ENCODE data around the gene AURKA.
A peak's percentile ranks its signal among the peaks of the same experiment; 100 is the strongest.

Gene AURKA

GRCh38 chr20:56380375-56380774 is 11.6 kb downstream of the AURKA start:
- TF ChIP-seq CTCF (IDR thresholded peaks at IDR 0.05; ENCODE audit: insufficient read depth, low read length, missing control alignments), result no peak
- DNase-seq (ENCODE audit: low read depth, low spot score), result no peak
- ChIA-PET POLR2A (no interaction called here), CTCF (interaction anchor here (0.6 kb wide), 1 partner anchor 26 kb away, joined by 3 read pairs; no protein-coding TSS in a partner anchor)
- no peak overlapping the region for H3K4me3 ChIP-seq (ENCODE audit: low read depth, low read length)

GRCh38 chr20:56378386-56378785 is 13.6 kb downstream of the AURKA start:
- ChIA-PET CTCF (interaction anchor here (1.4 kb wide), 1 partner anchor 17 kb away, joined by 3 read pairs; no protein-coding TSS in a partner anchor), POLR2A (no interaction called here)
- no peak for TF ChIP-seq CTCF (IDR thresholded peaks at IDR 0.05; ENCODE audit: insufficient read depth, low read length, missing control alignments)
- H3K4me3 ChIP-seq (ENCODE audit: low read depth, low read length), result no peak overlapping the region
- no peak for DNase-seq (ENCODE audit: low read depth, low spot score)

GRCh38 chr20:56376331-56376730 is 15.7 kb downstream of the AURKA start:
- CTCF ChIA-PET, result interaction anchor here (1.5 kb wide), 1 partner anchor 24 kb away, joined by 4 read pairs; no protein-coding TSS in a partner anchor

GRCh38 chr20:56373942-56374341 is 18.1 kb downstream of the AURKA start:
- ChIA-PET POLR2A (interaction anchor here (0.8 to 1.1 kb wide), 2 partner anchors 11 to 66 kb away, joined by 3 to 5 read pairs; no protein-coding TSS in a partner anchor), CTCF (interaction anchor here (1.0 to 1.5 kb wide), 2 partner anchors 12 to 26 kb away, joined by 3 to 4 read pairs; no protein-coding TSS in a partner anchor)
- no peak overlapping the region for H3K4me3 ChIP-seq (ENCODE audit: low read depth, low read length)
- no peak for TF ChIP-seq CTCF (IDR thresholded peaks at IDR 0.05; ENCODE audit: insufficient read depth, low read length, missing control alignments)
- peak; percentile 95 for DNase-seq (ENCODE audit: low read depth, low spot score)

More at GRCh38 chr20:56376331-56376730, 15.7 kb downstream of the AURKA start:
- TF ChIP-seq CTCF (IDR thresholded peaks at IDR 0.05; ENCODE audit: insufficient read depth, low read length, missing control alignments), result no peak
- POLR2A ChIA-PET, result no interaction called here
- H3K4me3 ChIP-seq (ENCODE audit: low read depth, low read length), result no peak overlapping the region
- no peak for DNase-seq (ENCODE audit: low read depth, low spot score)

GRCh38 chr20:56372850-56373249 is 19.2 kb downstream of the AURKA start:
- DNase-seq (ENCODE audit: low read depth, low spot score), result no peak
- H3K4me3 ChIP-seq (ENCODE audit: low read depth, low read length), result no peak overlapping the region
- ChIA-PET POLR2A (no interaction called here), CTCF (interaction anchor here (0.9 to 1.1 kb wide), 3 partner anchors 8 to 28 kb away, joined by 3 read pairs; no protein-coding TSS in a partner anchor)
- TF ChIP-seq CTCF (IDR thresholded peaks at IDR 0.05; ENCODE audit: insufficient read depth, low read length, missing control alignments), result no peak

GRCh38 chr20:56371977-56372376 is 20.0 kb downstream of the AURKA start:
- POLR2A ChIA-PET, result no interaction called here

More at GRCh38 chr20:56371977-56372376, 20.0 kb downstream of the AURKA start:
- CTCF ChIA-PET, result interaction anchor here (0.9 to 1.1 kb wide), 3 partner anchors 9 to 29 kb away, joined by 3 read pairs; no protein-coding TSS in a partner anchor
- no peak for TF ChIP-seq CTCF (IDR thresholded peaks at IDR 0.05; ENCODE audit: insufficient read depth, low read length, missing control alignments)
- DNase-seq (ENCODE audit: low read depth, low spot score), result no peak
- H3K4me3 ChIP-seq (ENCODE audit: low read depth, low read length), result no peak overlapping the region
